BE2C (cell line): ENCODE measurements around the gene BABAM2.

ENCODE experiments used
- DNase-seq: peaks from one replicate; pipeline ENCODE4 v3.0.0-alpha.2; 2020
- H3K27me3 ChIP-seq: fragments of 250-450 bp; sonication (Bioruptor Pico); 2 replicates; pipeline ENCODE4 v1.5.1; 2020; ENCODE audit warnings: mild to moderate bottlenecking
- H3K36me3 ChIP-seq: fragments of 250-450 bp; sonication (Bioruptor Pico); 2 replicates; pipeline ENCODE4 v1.5.1; 2020; ENCODE audit warnings: mild to moderate bottlenecking
- H3K4me1 ChIP-seq: fragments of 250-450 bp; sonication (Bioruptor Pico); 2 replicates; pipeline ENCODE4 v1.5.1; 2020
- H3K4me3 ChIP-seq: 2 replicates; pipeline ENCODE4 v1.5.1; 2011; ENCODE audit warnings: low read depth, low read length
- H3K9me3 ChIP-seq: fragments of 250-450 bp; sonication (Bioruptor Pico); 2 replicates; pipeline ENCODE4 v1.5.1; 2020
- CTCF ChIP-seq: IDR thresholded peaks from 2 replicates; pipeline ENCODE4 v1.5.1; 2012; ENCODE audit warnings: mild to moderate bottlenecking, low read depth, low read length

BABAM2 gene

DNA sequence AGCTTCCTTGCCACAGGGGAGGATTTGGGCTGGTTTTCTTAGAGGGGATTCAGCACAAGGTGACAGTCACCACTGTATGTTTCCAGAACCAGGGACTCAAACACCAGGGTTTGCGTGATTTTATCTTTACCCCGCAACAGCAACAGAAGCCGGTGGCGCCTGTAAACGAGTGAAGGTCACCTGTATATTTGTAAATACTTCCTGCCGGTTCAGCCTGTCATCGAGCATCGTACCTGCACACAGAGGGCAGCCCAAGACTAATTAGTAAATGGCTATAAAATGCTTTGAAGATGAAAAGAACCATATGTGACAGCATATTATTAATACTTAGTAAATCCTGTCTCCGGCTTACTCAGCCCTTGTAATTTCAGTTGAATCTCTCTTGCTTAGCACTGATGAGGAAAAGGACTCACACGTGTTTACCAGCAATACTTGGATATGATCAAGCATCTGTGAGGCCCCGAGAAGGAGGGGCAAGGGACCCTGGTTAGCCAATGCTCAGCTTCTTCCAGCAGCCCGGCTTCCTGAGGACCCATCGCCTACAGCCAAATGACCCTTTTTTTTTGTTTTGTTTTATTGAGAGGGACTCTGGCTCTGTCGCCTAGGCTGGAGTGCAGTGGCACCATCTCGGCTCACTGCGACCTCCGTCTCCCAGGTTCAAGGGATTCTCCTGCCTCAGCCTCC, 450.8 kb downstream of the BABAM2 start:
- Histone ChIP-seq H3K9me3 (no peaks in the 10 kb centered on the region), H3K4me3 (peak overlapping the region; percentile 3; the same call in 1 of the 2 replicates), H3K36me3 (no peaks in the 10 kb centered on the region), H3K4me1 (peaks cover 9% of the 10 kb centered on the region), H3K27me3 (no peaks in the 10 kb centered on the region)
- no peak for TF ChIP-seq CTCF
- DNase-seq: no peak

DNA sequence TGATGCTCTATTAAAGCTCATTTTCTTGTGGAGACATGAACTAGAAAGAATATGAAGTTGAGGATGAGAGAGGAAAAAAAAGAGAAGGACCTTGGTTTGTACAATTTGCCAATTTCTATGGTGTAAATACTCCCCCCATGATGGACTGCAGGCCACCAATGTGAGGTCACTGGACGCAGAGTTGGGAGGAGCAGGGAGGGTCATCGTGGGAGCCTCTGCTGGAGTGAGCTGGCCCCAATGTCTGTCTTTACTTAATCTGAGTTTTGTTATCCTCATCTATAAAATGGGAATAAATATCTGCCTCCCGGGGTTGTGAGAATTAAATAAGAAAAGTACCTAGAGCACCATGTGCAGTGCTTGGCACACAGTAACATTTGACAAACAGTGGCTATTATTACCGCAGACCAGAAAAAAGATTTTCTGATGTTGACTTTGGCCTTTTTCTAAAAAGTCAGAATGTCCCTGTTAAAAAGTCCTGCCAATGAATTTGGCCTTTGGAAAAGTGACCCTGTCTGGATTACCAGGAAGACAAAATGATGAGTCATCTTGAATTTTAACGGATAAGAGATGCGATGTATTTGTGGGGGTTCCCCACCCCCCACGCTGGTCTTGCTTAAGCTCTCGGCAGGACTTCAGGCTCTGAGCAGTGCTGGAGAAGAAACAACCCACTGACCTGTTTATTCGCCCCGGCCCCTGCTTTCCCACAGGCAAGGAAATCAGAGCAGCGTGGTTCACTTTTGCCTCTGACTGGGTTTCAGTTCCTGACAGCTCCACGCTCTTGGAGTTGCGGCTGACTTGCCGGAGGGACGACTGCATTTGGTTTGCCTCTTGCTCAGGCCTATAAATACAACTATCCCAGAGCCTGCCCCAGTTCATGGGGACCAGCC, 451.8 kb downstream of the BABAM2 start:
- Histone ChIP-seq H3K36me3 (no peaks in the 10 kb centered on the region), H3K27me3 (no peaks in the 10 kb centered on the region), H3K4me1 (peaks cover 16% of the 10 kb centered on the region), H3K4me3 (no peak overlapping the region), H3K9me3 (no peaks in the 10 kb centered on the region)
- no peak for TF ChIP-seq CTCF
- DNase-seq: no peak

DNA sequence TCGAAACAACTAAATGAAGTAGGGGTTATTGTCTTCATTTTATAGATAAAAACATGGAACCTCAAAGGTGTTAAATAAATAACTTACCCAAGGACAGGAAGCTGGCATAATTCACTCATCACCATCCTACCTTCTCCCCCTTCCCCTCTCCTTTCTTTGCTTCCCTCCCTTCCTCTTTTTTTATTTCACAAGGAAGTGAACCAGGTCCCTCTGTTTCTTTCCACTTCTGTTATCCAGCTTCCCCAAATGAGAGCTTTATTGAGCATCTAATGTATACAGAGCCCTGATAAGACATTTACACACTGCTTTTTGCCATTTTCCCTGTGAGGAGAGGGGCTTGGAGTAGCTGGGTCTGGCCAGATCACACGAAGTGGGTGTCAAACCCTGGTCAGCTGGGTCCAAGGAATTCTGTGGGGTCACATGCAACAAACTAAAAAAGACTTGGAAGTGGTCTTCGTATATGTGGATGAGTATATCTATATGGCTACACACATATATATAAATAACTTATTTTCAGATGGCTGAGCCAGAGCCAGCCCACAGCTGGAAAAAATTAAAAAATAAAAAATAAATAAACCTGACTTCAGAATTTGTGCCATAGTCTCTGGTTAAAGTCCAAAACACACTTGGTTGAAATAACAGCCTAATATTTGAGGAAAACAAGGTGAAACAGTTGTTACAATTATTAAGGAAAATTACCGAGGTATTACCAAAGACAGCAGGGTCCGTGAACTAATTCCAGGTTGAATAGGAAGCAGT, 452.8 kb downstream of the BABAM2 start:
- Histone ChIP-seq H3K4me3 (no peak overlapping the region), H3K4me1 (peaks cover 16% of the 10 kb centered on the region), H3K36me3 (no peaks in the 10 kb centered on the region), H3K9me3 (no peaks in the 10 kb centered on the region), H3K27me3 (no peaks in the 10 kb centered on the region)
- no peak for TF ChIP-seq CTCF
- no peak for DNase-seq

- Histone ChIP-seq H3K27me3 (no peaks in the 10 kb centered on the region), H3K36me3 (no peaks in the 10 kb centered on the region), H3K4me3 (no peak overlapping the region), H3K4me1 (peaks cover 16% of the 10 kb centered on the region), H3K9me3 (no peaks in the 10 kb centered on the region)
- TF ChIP-seq CTCF: no peak
- DNase-seq: no peak
Observed at GRCh38 chr2:28343971-28344715, 453.6 kb downstream of the BABAM2 start.

GRCh38 chr2:28344756-28345373, 454.3 kb downstream of the BABAM2 start:
- no peak for DNase-seq
- TF ChIP-seq CTCF: no peak
- H3K36me3 ChIP-seq: no peaks in the 10 kb centered on the region
- H3K9me3 ChIP-seq: no peaks in the 10 kb centered on the region
- H3K4me3 ChIP-seq: no peak overlapping the region
- no peaks in the 10 kb centered on the region for H3K27me3 ChIP-seq
- peaks cover 16% of the 10 kb centered on the region for H3K4me1 ChIP-seq
